Measurements from ENCODE around the gene FOXA2.

Gene FOXA2

DNA sequence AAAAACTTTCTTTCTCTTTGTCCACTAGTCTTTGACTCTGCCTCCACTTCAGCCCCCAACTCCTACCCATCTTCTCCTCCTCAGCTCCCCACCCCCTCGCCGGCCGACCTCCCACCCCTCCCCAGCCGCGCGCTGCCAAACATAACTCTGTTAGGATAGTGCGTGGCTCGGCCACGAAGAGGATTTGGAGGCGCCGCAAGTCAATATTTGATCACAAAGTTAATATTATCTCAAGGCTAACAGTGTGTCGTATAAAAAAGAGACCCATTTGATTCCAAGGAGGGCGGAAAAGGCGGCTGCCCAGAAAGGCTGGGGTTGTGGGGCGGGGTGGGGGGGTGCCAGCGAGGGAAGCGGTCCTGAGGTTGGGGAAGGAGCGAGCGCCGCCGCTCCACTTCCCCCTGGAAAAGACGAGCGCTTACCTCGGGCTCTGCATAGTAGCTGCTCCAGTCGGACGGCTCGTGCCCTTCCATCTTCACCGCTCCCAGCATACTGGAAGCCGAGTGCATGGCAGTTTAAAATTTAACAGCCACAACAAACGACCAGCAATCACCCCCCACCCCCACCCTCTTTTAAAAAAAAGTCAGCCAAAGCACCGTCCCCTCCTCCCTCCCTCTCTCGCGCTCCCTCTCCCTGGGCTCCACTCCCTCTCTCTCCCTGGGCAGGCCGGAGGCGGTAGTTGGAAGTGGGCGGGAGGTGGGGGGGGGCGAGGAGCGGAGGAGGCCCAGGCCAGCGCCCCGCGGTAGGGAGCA lies 425 bp downstream of the FOXA2 start:
- DNase-seq (ENCODE audit: low read depth), result no peak

DNA sequence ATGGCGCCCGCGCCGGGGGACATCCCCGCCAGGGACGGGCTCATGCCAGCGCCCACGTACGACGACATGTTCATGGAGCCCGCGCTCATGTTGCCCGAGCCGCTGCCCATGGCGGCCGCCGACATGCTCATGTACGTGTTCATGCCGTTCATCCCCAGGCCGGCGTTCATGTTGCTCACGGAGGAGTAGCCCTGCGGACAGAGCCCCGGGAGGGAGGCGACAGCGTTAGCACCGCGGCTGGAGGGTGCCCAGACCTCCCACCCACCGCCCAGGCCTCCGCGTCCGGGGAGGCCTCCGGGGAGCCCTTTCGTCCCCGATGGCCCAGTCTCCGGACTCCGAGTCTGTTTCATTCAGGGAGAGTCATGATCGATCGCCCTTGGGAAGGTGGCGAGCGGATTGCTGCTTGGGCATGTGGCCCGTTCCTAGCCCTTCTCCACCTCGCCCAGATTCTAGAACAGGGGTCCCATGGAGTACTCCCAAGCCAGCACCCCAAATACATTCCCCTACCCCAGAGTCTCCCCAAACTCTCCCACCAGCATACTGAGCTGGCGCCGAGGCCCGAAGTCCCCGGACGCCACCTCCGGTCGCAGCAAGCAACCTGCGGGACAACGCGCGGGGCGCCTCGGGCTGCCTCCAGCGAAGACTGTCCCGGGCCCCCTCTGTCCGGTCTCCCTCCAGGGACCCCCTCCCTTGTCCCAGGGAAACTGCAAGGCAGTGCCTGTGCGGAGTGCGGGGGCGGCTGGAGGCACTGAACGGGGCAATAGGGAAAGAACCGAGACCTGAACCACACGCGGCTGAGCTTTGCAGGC lies 1.2 kb downstream of the FOXA2 start:
- no peak for DNase-seq (ENCODE audit: low read depth)

DNA sequence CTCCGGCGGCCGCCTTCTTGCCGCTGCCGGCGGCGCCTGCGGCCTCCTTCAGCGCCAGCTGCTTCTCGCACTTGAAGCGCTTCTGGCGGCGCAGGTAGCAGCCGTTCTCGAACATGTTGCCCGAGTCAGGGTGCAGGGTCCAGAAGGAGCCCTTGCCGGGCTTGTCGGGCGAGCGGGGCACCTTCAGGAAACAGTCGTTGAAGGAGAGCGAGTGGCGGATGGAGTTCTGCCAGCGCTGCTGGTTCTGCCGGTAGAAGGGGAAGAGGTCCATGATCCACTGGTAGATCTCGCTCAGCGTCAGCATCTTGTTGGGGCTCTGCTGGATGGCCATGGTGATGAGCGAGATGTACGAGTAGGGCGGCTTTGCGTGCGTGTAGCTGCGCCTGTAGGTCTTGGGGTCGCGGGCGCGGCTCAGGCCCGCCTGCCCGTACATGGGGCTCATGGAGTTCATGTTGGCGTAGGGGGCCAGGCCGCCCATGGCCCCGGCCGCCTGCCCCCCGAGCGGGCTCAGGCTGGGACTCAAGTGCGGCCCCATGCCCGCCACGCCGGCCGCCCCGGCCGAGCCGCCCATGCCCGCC lies 1.9 kb downstream of the FOXA2 start:
- DNase-seq (ENCODE audit: low read depth), result no peak

DNA sequence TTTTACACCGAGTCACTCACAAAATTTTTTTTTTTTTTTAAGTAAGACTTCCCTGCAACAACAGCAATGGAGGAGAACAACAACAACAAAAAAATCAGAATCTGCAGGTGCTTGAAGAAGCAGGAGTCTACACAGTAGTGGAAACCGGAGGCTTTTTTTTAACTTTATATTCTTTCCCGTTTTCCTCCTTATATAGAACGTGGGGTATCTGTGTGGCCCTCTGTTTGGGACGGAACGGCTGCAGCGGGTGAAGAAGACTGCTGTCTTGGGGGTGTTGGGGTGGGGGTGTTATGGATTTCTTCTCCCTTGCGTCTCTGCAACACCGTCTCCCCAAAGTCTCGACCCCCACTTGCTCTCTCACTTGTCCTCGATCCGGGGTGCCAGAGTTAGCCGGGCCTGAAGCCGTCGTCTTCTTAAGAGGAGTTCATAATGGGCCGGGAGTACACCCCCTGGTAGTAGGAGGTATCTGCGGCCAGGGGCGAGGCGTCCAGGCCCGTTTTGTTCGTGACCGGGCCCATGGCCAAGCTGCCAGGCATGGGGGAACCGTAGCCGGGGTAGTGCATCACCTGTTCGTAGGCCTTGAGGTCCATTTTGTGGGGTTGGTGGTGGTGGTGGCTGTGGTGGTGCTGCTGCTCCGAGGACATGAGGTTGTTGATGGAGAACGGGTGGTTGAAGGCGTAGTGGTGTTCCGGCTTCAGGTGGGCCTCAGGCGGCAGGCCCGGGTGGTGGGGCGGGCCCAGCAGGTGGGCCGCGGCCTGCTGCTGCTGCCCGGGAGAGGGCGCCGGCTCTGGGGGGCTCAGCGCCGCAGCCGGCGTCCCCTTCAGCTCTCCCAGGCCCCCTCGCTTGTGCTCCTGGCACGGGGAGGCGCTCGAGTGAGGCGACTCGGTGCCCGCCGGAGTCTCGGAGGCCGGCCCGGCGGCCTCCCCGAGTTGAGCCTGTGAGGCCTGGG lies 2.7 kb downstream of the FOXA2 start:
- DNase-seq (ENCODE audit: low read depth), result no peak

DNA sequence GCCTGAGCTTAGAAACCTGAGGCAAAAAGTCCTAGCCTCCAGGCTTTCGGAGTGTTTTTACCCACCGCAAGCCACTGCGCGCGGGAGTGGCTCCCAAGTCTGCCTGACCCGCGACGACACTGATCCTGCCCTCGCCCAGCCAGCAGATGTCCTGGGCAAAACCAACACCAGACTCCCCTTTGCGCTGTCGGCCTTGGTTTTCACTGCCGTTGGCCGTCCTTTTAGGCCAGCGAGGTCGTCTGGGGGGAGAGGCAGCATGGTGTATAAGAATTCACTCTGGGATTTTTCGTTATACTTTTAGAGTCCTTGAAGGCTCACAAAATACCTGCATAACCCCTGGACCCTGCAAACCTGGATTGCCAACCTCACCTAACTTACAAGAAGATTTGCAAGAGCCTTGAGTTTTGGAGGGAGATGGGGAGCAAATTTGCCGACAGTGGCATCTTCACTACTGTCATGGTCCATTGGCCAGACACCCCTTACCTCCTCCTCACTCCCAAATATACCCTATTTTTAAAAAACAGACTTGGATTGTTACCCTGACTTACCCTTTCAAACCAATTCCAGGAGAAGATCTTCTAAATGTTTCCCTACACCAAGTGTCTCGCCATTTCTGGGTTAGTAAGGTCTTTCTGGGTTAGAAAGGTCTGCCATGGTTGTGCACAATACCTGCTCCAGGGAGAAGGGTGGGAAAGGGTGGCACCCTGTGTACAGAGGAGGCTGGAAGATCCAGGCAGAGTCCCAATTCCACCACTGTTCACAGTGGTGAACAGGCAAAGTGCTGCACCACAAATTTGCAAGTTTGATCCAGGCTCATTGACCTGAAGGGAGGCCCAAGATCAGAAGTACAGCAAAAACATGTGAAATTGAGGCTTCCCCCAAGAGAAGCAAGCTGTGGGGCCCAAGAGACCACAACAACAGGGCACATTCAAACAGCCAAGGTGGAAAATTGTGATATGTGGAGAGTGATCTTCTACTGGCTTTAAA lies 4.4 kb downstream of the FOXA2 start:
- no peak for DNase-seq (ENCODE audit: low read depth)

DNA sequence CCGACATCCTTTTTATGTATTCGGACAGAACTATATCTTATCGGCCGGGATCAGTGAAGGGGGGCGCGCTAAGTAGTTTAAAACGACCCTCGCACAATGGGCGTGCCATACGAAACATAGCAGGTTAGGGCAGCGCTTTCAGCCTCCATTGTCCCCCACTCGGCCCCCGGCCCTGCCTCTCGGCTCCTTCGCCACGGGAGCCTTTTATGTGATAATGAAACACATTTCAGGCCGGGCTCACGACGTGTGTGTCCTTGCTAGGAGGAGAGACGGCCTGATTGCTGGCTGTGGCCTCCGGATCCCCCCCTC lies 5.3 kb downstream of the FOXA2 start:
- DNase-seq (ENCODE audit: low read depth), result no peak

DNA sequence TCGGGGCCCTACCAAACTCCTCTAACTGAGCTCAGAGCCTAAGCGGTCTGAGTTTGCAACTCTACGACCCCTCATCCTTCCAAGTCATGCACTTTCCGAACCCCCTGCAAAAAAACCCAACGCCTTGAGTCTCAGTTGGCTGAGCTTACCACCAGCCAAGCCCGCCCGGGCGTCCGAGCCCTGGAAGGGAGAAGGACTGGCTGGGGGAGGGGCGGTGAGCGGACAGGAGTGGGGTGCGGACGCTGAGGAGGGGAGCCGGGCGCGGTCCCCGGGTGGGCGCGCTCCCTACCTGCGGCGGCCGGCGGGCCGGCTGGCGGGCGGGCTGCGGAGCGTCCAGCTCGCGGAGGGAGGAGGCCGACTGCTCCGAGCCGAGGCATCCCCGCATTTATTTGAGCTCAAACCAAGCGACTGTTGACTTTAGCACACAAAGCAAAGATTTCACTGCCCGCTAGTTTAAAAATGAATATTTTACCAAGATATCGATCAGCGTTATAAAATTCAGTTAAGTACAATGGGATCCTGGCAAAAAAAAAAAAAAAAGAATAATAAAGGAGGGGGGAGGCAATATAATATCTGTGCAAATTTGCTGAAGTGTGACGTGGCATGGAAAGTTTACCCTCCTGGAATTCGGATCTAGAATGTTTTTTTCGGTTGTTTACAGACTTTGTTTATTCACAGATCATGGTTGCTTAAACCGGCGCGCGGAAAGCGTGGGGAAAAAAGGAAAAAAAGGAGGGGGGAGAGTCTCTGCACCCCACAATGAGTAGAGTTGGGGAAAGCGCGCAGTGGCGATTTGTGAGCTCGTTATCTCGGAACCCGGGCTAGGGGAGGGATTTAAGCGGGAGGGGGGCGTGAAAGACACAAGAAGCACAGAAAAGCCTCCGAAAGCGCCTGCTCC lies 5.9 kb downstream of the FOXA2 start:
- DNase-seq (ENCODE audit: low read depth), result no peak

DNA sequence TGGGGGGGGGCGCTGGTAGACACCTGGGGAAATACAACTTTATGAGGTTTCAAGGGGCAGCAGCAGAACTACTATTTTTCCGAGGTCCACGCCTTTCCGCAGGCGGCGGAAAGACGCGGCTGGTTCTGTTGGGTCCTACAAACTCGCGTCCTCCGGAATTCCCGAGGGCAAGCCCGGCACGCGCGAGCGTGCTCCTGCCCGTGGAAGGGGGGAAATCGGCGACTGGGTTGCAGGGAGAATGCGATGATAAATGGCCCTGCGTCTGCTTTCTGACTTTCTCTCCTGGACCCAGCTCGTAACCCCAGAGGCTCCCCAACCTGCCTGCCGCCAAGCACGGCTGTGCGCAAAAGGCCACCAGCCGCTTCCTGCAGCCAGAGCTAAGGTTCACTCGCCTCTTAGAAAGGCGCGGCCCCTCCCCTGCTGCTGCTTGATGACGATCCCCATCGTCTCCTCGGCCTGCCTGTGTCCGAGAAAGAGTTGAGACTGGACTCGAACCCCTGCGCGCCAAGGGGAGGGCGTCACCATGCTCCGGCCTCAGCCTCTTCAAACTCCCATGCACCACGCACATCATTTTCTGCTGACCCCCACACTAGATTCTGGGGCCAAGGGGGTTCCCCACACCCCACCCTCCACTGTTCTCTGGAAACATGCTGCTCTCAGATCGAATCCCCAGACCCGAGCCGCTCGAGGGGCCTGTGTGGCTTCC lies 6.7 kb downstream of the FOXA2 start:
- no peak for DNase-seq (ENCODE audit: low read depth)

DNA sequence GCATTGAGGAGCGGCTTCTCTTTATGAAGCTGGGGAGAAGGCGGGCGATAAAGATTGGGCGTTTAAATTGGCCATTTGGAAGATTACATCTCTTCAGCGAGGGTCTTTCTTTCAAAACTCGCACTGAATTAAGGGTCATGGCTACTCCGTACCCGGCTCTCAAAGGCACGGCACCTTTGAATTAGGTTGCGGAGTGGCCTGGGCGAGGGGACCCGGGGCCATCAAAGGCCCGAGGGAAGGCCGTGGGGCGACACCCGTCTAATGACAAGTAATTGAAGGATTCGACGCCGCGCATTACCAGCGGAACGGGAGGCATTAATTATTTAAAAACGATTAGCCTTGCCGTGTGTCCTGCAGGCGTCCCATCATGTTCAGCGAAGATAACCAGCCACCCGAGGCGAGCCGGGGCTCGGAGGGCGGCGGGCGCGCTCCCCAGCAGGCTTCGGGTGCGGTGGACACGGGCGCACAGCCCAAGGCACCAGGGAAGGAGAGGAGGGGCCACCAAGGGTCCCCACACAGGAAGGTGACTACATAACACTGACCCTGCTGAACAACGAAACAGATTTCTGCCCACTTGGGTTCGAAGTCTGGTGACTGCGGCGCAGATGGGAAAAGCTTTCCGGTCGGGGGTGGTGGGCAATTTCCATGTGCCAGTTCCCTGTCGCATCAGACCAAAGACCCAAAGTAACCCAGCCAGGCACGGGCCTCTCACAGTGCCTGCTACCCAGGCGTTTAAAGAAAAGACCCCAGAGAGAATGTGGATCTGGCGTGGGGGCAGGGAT lies 7.4 kb downstream of the FOXA2 start:
- no peak for DNase-seq (ENCODE audit: low read depth)

DNA sequence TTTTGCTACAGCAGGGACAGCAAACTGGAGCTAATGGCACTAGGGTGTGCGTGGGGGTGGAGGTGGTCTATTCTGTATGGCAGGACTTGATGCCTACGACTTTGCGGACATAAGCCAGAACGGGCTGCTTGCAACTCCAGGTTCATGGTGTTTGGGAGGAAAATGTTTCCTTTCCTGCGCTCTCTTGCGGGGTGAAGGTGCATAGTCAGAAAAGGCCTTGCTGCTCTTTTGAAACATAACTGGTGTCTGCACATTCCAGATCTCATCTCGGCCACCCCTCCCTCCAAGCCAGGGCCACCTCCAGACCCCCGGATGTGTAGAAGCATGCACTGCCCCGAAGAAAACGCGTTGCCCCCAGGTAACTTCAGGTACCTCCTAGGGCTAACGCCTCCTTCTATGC lies 8.1 kb downstream of the FOXA2 start:
- no peak for DNase-seq (ENCODE audit: low read depth)

DNA sequence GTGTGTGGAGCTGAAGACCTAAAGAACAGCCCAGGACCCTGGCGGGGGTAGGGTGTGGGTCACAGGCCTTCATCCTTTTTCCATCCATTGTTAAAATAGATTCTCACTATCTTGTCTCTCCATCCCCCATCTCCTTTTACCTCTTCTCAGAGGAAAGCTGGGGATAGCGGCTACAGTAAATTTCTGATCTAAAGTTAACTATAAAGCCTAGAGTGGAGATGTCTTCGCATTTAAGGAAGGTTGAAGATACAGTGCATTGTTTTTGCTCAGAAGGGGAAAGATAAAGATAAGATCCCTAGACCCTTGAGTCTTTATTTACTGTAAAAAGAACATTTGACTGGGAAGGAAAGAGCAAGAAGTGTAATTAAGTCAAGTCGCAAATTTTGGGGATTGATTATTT lies 8.6 kb downstream of the FOXA2 start:
- no peak for DNase-seq (ENCODE audit: low read depth)

DNA sequence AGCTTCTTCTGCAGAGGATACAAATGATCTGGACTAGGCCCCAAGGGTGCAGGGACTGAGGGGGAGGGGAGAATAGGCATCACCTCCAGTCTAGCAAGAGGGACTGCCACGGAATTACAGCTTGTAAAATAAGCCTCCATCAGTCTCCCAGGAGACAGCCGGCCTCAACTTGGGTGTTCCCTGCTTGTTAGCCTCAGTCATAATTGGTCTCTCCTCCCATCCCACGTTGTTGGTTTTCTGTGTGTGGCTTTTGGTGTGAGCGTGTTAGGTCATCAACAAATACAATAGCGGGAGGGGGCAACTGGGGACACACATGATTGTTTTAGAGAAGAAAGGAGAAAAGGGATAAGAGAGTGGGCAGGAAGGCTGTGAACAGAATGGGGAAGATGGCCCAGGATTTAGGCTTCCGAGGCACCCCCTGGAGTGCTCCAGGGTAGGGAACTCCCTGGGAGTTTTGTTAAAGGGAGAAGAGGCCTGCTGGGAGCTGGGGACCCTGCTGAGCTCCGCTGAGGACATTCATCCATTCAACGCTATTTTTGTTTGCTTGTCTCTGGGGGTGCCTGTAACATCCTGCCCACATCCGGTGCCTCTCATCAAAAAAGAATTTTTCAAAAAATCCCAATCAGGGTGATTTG lies 9.2 kb downstream of the FOXA2 start:
- DNase-seq (ENCODE audit: low read depth), result no peak

DNA sequence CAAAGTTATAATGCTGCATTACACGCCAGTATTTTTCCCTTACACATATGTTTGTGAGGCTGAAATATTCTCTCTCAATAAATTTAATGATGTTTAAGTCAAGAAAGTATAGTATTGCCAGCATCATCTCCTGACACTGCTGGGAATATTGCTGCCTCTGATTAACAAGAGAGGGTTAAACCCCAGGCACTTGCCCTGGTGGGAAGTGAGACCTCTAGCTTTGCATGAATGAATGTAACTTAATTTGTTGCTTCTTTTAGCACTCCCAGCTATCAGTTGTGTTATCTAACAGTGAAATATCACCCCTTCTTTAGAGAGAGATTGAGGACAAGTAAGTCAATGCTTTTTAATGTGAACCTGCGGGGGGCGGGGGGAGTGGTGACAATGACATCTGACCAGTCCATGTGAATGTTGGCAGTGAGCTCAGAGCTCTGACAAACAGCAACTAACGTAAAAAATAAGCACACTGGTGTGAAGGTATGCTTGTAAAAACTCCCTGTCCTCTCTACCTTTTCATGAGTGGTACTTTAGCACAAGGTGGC lies 9.8 kb downstream of the FOXA2 start:
- DNase-seq (ENCODE audit: low read depth), result no peak

DNA sequence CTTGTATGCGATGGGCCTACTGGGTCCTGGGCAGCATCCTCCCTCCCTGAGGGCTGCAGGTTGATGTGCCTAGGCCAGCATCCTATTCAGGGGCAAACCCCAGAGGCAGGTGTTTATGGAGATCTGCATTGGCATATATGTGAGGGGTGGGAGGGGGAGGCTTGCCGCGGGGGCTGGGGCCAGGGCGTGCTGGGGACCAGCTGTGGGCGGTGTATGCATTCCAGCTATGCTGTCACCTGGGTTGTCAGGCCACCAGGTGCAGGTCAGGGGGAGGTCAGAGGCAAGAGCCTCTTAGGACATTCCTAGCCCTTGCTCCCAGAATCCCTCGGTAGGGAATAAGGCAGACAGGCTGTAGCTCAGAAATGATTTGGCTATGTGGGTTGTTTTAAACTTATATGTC lies 11.9 kb downstream of the FOXA2 start:
- DNase-seq (ENCODE audit: low read depth), result no peak

DNA sequence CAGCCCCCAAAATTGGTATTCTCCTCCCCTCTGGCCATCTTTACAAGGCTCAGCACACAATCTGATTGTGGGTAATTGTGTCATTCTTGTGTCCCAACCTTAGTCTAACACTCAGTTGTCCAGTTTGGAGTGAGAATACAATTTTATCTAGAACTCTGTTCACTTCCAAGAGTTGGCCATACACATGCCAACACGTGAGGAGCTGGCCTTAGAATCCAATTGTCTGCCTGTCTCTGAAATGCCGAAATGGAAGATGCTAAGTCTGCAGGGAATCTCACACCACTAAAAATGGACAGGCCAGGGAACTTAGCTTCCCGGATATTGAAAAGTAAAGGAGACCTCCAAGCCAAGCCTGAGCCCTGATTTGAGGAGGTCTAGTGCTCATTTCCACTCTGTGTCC lies 12.3 kb downstream of the FOXA2 start:
- DNase-seq (ENCODE audit: low read depth), result no peak

DNA sequence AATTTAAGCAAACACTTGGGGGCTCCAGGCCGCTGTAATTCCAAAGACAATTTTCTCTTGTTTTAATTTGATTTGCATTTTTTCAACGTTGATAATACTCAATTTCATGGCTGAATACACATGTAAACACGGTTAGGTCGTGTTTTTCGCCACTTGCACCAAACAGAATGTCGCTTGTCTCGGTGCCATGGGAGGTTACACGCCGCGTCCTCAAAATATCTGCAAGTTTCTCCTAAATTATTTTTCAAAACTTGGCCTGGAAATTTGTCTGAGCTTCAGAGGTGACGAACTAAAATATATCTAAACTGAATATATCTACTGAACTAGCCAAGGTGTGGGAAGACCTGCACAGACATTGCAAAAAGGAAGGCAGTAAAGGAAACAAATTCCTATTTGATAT lies 15.0 kb downstream of the FOXA2 start:
- DNase-seq (ENCODE audit: low read depth), result no peak

DNA sequence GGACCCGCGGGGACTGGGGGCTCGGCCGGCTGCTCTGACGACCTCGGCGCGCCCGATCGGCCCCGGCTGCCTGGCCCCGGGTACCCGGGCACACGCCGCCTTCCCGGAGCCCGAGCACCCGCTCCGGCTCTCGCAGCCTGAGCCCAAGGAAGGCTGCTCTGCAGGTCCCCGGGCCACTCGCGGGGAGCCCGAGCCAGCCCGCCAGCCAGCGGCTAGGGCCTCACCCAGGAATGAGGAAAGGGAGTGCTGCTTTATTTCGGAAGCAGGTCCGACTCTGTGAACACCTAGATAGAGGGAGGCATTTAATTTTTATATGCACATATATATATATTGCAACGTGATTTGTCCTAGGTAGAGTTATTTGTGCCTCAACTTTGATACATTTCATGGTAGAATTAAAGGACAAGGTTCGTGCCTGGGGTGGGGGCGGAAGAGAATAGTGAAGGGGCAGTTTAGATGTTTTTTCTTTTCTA lies 15.5 kb downstream of the FOXA2 start:
- DNase-seq (ENCODE audit: low read depth), result no peak
